Measurements from ENCODE around the gene SPDEF.

DNA sequence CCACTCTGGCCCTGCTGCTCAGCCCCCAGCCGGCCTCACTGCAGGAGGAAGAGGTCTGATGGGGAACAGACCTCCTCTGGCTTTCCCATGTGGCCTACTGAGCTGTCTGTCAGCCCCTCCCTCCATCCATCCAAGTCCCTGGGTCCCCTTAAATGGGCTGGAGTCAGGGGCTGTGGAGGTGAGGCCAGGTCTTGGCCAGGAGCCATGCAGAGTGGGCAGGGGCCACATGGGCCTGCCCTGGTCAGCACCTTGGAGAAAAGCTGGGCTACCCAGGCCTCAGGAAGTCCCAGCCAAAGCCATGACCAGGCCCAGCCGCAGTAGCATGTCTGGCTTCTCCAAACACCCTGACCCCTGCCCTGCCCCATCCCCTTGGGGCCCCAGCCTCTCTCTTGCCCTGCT, 6.3 kb downstream of the SPDEF start:
- TF ChIP-seq ZFX (IDR thresholded peaks at IDR 0.05; ENCODE audit: borderline replicate concordance): no peak
- TF ChIP-seq, protein P1, sequence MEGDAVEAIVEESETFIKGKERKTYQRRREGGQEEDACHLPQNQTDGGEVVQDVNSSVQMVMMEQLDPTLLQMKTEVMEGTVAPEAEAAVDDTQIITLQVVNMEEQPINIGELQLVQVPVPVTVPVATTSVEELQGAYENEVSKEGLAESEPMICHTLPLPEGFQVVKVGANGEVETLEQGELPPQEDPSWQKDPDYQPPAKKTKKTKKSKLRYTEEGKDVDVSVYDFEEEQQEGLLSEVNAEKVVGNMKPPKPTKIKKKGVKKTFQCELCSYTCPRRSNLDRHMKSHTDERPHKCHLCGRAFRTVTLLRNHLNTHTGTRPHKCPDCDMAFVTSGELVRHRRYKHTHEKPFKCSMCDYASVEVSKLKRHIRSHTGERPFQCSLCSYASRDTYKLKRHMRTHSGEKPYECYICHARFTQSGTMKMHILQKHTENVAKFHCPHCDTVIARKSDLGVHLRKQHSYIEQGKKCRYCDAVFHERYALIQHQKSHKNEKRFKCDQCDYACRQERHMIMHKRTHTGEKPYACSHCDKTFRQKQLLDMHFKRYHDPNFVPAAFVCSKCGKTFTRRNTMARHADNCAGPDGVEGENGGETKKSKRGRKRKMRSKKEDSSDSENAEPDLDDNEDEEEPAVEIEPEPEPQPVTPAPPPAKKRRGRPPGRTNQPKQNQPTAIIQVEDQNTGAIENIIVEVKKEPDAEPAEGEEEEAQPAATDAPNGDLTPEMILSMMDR (IDR thresholded peaks at IDR 0.05): no peak

Measured in 22Rv1 (cell line).